Endothelial cell of umbilical vein (primary cell): ENCODE measurements around the gene TBATA. TPM values are rescaled to one million over a fixed set of nuclear protein-coding genes. Genes with fewer than 3 reads are reported as not detected.

Experiments
- BruUV-seq: library from RNA; stranded (reverse); fragments of 400-500 nt; replicated peaks from 2 replicates; lab custom pipeline; 2021; lab: Mats Ljungman, UMichigan
- CTCF ChIA-PET: fragments of 300-600, 350-600 bp; sonication (Branson Sonifier 250); formaldehyde crosslinking; loops from one replicate; lab custom pipeline; 2021; ENCODE audit warnings: antibody characterized with exemption, inconsistent platforms; lab: Charles Lee
- POLR2A ChIA-PET: fragments of 300-600, 350-600 bp; sonication (Branson Sonifier 250); formaldehyde crosslinking; loops from one replicate; lab custom pipeline; 2021; ENCODE audit warnings: antibody characterized with exemption, inconsistent platforms; lab: Charles Lee
- DNase-seq: peaks from one replicate; pipeline ENCODE4 v3.0.0-alpha.2; 2011; ENCODE audit warnings: low read depth, low spot score
- FAIRE-seq: peaks from 2 replicates; lab custom pipeline; 2011; peaks lifted over from hg19 to GRCh38; lab: Jason Lieb, UNC
- H2AFZ ChIP-seq: 2 replicates; pipeline ENCODE4 v1.6.0; 2012; ENCODE audit warnings: low read depth, low read length, control low read depth, inconsistent platforms
- H3K27ac ChIP-seq: 2 replicates; pipeline ENCODE4 v1.5.1; 2011; ENCODE audit warnings: low read depth, mild to moderate bottlenecking, control low read depth, low read length, moderate library complexity; ENCODE audit not compliant: insufficient read depth
- H3K27me3 ChIP-seq, 2 experiments: 2 replicates each; pipeline versions ENCODE4 v1.6.0 to v1.6.1; 2011; ENCODE audit warnings: low read length in 2 of 2, mixed read lengths in 1 of 2; ENCODE audit not compliant: control insufficient read depth in 2 of 2, insufficient read depth in 2 of 2
- H3K36me3 ChIP-seq, 2 experiments: 2 replicates in 1 of 2; 3 replicates in 1 of 2; pipeline ENCODE4 v1.5.1; 2011; ENCODE audit warnings: low read length in 2 of 2, mild to moderate bottlenecking in 1 of 2, moderate library complexity in 1 of 2; ENCODE audit not compliant: control insufficient read depth in 2 of 2, insufficient read depth in 2 of 2; ENCODE audit errors: extremely low read depth in 1 of 2
- H3K4me1 ChIP-seq: 3 replicates; pipeline ENCODE4 v1.5.1; 2011; ENCODE audit warnings: mild to moderate bottlenecking, low read length; ENCODE audit not compliant: control insufficient read depth, insufficient read depth; ENCODE audit errors: extremely low read depth
- H3K4me2 ChIP-seq: 2 replicates; pipeline ENCODE4 v1.6.1; 2011; ENCODE audit warnings: low read length, control low read depth, mixed read lengths; ENCODE audit not compliant: insufficient read depth
- H3K4me3 ChIP-seq, 3 experiments: fragments of 200-600 bp in 1 of 3; sonication (generic), shearing (Covaris generic) in 1 of 3; replicated peaks in 1 of 3; 2 replicates each; pipeline ENCODE4 v1.5.1; 2011 to 2016; ENCODE audit warnings: control low read depth in 3 of 3, low read length in 3 of 3, mild to moderate bottlenecking in 2 of 3, inconsistent platforms in 1 of 3, low read depth in 1 of 3, moderate library complexity in 1 of 3; ENCODE audit not compliant: insufficient read depth in 1 of 3
- H3K79me2 ChIP-seq: 2 replicates; pipeline ENCODE4 v1.6.0; 2012; ENCODE audit warnings: low read length, inconsistent platforms; ENCODE audit not compliant: control insufficient read depth, insufficient read depth
- H3K9ac ChIP-seq: replicated peaks from 2 replicates; pipeline ENCODE3; 2011; ENCODE audit warnings: low read length, control low read depth; ENCODE audit not compliant: insufficient read depth; ENCODE audit errors: extremely low read depth
- H3K9me1 ChIP-seq: replicated peaks from 3 replicates; pipeline ENCODE4 v1.6.0; 2011; ENCODE audit warnings: mild to moderate bottlenecking, low read length; ENCODE audit not compliant: control insufficient read depth, insufficient read depth; ENCODE audit errors: extremely low read depth
- H3K9me3 ChIP-seq: replicated peaks from 2 replicates; pipeline ENCODE4 v1.5.1; 2012; ENCODE audit warnings: low read length, inconsistent platforms; ENCODE audit not compliant: control insufficient read depth, insufficient read depth
- H4K20me1 ChIP-seq: replicated peaks from 2 replicates; pipeline ENCODE3; 2011; ENCODE audit warnings: mild to moderate bottlenecking, low read length; ENCODE audit not compliant: control insufficient read depth, insufficient read depth; ENCODE audit errors: extremely low read depth
- EZH2 ChIP-seq: IDR thresholded peaks from 2 replicates; pipeline ENCODE4 v1.6.1; 2012; ENCODE audit warnings: borderline replicate concordance, low read depth, mild to moderate bottlenecking, moderate library complexity, low read length, inconsistent platforms; ENCODE audit not compliant: severe bottlenecking
- FOS ChIP-seq: IDR thresholded peaks from 2 replicates; pipeline ENCODE4 v1.6.1; 2011; ENCODE audit warnings: mild to moderate bottlenecking, low read length, moderate library complexity, borderline replicate concordance; ENCODE audit not compliant: insufficient read depth
- GATA2 ChIP-seq: IDR thresholded peaks from 2 replicates; pipeline ENCODE4 v1.7.0; 2011; ENCODE audit warnings: low read depth, mild to moderate bottlenecking, moderate library complexity, mixed read lengths, low read length; ENCODE audit not compliant: insufficient read length, insufficient read depth
- JUN ChIP-seq: IDR thresholded peaks from 2 replicates; pipeline ENCODE4 v1.6.1; 2011; ENCODE audit warnings: borderline replicate concordance, low read depth; ENCODE audit not compliant: insufficient read length, insufficient read depth
- MYC ChIP-seq: IDR thresholded peaks from one replicate; pipeline ENCODE4 v1.6.1; 2011; ENCODE audit warnings: mild to moderate bottlenecking, low read depth, low read length
- POLR2A ChIP-seq: IDR thresholded peaks from 2 replicates; pipeline ENCODE4 v1.6.1; 2012; ENCODE audit warnings: low read depth, mild to moderate bottlenecking, control low read depth, low read length
- POLR2AphosphoS5 ChIP-seq: IDR thresholded peaks from 2 replicates; pipeline ENCODE4 v1.6.1; 2012; ENCODE audit warnings: low read depth, mild to moderate bottlenecking, control low read depth, low read length, moderate library complexity; ENCODE audit not compliant: insufficient read depth
- dilution Hi-C: fragments of 300-500 bp; cut with MboI; formaldehyde crosslinking; loops from one replicate; pipeline ENCODE4 v1.15.0; 2019; ENCODE audit warnings: low sequenced_read_pairs; ENCODE audit not compliant: extremely low pct_ligation_motif_present
- intact Hi-C: fragments of 100-400 bp; cut with micrococcal nuclease; formaldehyde crosslinking; loops from one replicate; pipeline ENCODE4 v1.10.0; 2022
- polyA plus RNA-seq, 4 experiments: library from polyadenylated mRNA; depleted of rRNA in 3 of 4; stranded (reverse) in 3 of 4; unstranded in 1 of 4; fragments of >200 nt; gene quantifications; 2 replicates each; pipeline versions ENCODE4 v1.2.1 to v1.2.3, GENCODE V29; 2011 to 2012; ENCODE audit warnings: missing spikeins in 1 of 4
- total RNA-seq: library from RNA; stranded (reverse); gene quantifications from 2 replicates; pipeline ENCODE4 v1.2.3, GENCODE V29; 2021
- TF ChIP-seq, protein P1 (sequence below), 2 donors: IDR thresholded peaks; 1 replicate in 1 of 2; 2 replicates in 1 of 2; pipeline ENCODE4 v1.5.1; 2011; ENCODE audit warnings: low read length in 2 of 2, mild to moderate bottlenecking in 2 of 2, moderate library complexity in 2 of 2, control low read depth in 1 of 2, inconsistent platforms in 1 of 2, low read depth in 1 of 2; ENCODE audit not compliant: insufficient read depth in 1 of 2; ENCODE audit errors: extremely low read depth in 1 of 2
- TF ChIP-seq, protein P2 (sequence below): IDR thresholded peaks from 2 replicates; pipeline ENCODE4 v1.6.1; 2011; ENCODE audit not compliant: insufficient read depth, insufficient read length

TBATA gene
- total and polyA plus RNA-seq, 2 donors (not counting 3 experiments of a cell fraction or from before 2014, with no cell fraction given) = not detected

DNA sequence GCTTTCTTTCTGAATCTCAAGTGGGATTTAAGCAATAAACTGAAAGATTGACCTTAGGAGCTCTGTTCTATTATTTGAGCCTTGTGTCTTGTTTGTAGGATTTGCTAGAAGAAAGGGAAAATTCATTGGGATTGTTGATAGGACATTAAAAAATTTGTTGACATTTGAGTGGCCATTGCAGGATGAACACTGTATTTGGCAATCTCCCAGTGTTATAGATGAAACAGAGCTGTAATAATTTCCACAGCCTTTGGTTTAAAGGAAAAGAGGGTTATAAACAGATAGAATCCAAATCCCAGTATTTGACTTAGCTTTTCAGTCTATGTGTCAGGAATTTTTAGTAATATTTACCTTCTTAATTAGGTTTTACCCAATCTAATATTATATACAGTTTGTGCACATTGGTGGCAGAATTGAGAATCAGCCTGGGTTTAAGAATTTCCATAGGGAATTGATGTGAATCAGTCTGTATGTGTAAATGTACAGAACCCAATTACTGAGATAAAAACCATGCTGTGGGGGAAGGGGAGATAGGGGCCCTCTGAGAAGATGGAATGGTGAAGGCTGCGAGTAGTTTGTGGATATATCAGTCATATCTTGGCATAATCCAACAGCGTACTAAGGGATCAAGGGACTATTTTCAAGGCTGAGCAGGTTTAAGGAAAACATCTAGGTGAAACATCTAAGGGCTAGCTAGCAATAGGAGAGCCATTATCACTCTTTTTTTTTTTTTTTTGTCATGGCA lies 37.1 kb upstream of the TBATA start:
- ChIA-PET CTCF (interaction anchor here (1.1 kb wide), 2 partner anchors 13 to 24 kb away, joined by 3 to 4 read pairs; no protein-coding TSS in a partner anchor), POLR2A (no interaction called here)
- Histone ChIP-seq H3K9me3 (no peaks in the 10 kb centered on the region), H2AFZ (no peak overlapping the region), H3K27ac (no peak overlapping the region), H3K9me1 (no peaks in the 10 kb centered on the region), H3K9ac (no peak overlapping the region), H3K36me3 (peaks cover 0 to 3% of the 10 kb centered on the region in 2 experiments), H3K4me3 (no peak overlapping the region), H3K4me1 (no peaks in the 10 kb centered on the region), H4K20me1 (no peaks in the 10 kb centered on the region), H3K79me2 (peaks cover 19% of the 10 kb centered on the region), H3K27me3 (no peaks in the 10 kb centered on the region), H3K4me2 (no peak overlapping the region)
- TF ChIP-seq POLR2AphosphoS5 (no peak), FOS (no peak), JUN (no peak), GATA2 (no peak)
- dilution Hi-C loops (no loop called here), intact Hi-C loops (no loop called here)
- FAIRE-seq (no peak), DNase-seq (no peak)
- BruUV-seq = no TSS peak

DNA sequence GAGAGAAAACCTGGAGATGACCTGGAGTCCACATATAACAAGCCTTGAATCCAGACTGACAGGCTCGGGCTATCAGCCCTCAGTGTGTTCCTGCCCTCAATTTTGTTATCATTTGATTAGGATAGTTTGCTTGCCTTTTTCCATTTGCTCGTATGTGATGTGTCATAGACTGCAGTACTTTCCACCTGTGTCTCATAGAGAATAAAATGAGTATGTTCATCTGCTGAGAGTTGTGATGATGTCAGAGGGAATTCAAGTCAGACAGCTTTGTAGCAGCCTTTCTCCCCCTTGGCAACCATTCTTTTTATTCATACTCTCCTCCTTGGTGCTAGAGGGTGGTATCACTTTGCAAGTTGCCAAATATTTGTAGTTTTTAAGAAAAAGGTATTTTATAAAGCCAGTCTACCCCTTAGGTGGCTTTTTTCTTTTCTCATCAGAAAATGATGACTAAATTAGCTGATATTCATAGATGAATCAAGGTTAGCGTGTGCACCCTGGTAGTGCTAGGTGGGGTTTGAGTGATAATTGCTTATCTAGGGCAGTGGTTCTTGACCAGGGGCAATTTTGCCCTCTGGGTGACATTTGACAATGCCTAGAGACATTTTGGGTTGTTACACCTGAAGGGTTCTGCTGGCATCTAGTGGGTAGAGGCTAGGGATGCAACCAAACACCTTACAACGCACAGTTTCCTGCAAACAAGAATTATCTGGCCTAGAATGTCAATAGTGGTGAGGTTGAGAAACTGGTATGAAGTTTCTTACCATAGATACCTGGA lies 36.0 kb upstream of the TBATA start:
- TF ChIP-seq MYC (no peak), GATA2 (no peak), POLR2AphosphoS5 (no peak), JUN (no peak), POLR2A (no peak), EZH2 (no peak), FOS (no peak)
- TF ChIP-seq, protein P1, sequence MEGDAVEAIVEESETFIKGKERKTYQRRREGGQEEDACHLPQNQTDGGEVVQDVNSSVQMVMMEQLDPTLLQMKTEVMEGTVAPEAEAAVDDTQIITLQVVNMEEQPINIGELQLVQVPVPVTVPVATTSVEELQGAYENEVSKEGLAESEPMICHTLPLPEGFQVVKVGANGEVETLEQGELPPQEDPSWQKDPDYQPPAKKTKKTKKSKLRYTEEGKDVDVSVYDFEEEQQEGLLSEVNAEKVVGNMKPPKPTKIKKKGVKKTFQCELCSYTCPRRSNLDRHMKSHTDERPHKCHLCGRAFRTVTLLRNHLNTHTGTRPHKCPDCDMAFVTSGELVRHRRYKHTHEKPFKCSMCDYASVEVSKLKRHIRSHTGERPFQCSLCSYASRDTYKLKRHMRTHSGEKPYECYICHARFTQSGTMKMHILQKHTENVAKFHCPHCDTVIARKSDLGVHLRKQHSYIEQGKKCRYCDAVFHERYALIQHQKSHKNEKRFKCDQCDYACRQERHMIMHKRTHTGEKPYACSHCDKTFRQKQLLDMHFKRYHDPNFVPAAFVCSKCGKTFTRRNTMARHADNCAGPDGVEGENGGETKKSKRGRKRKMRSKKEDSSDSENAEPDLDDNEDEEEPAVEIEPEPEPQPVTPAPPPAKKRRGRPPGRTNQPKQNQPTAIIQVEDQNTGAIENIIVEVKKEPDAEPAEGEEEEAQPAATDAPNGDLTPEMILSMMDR (IDR thresholded peaks at IDR 0.05; ENCODE audit: extremely low read depth in 1 of 2, insufficient read depth in 1 of 2, low read depth in 1 of 2, low read length in 2 of 2) = no peak
- TF ChIP-seq, protein P2, sequence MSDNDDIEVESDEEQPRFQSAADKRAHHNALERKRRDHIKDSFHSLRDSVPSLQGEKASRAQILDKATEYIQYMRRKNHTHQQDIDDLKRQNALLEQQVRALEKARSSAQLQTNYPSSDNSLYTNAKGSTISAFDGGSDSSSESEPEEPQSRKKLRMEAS = no peak
- no peaks in the 10 kb centered on the region for H4K20me1 ChIP-seq
- H3K79me2 ChIP-seq = peaks cover 20% of the 10 kb centered on the region
- no peak overlapping the region for H3K9ac ChIP-seq
- H3K27me3 ChIP-seq = no peaks in the 10 kb centered on the region
- ChIA-PET CTCF (interaction anchor here (1.1 kb wide), 1 partner anchor 25 kb away, joined by 3 read pairs; no protein-coding TSS in a partner anchor), POLR2A (no interaction called here)
- FAIRE-seq (no peak), DNase-seq (no peak)
- H3K4me2 ChIP-seq = no peak overlapping the region
- H3K9me1 ChIP-seq = no peaks in the 10 kb centered on the region
- H3K4me1 ChIP-seq = peaks cover 3% of the 10 kb centered on the region
- no peak overlapping the region for H3K27ac ChIP-seq
- peaks cover 0 to 3% of the 10 kb centered on the region in 2 experiments for H3K36me3 ChIP-seq
- BruUV-seq = no TSS peak
- no peak overlapping the region for H2AFZ ChIP-seq
- dilution Hi-C loops = no loop called here
- H3K4me3 ChIP-seq = no peak overlapping the region
- intact Hi-C loops = no loop called here
- H3K9me3 ChIP-seq = no peaks in the 10 kb centered on the region
